ENCODE data around the gene LAD1.

GRCh38 chr1:201357636-201358348 is 41.3 kb downstream of the LAD1 start:
- no peak for TF ChIP-seq POLR2A (IDR thresholded peaks at IDR 0.05; ENCODE audit: low read depth, low read length)
- TF ChIP-seq TAF1 (IDR thresholded peaks at IDR 0.05; ENCODE audit: borderline replicate concordance, low read depth, low read length): no peak
